ENCODE measurements around the gene SH3RF3. TPM values are rescaled to one million over a fixed set of nuclear protein-coding genes. Genes with fewer than 3 reads are reported as not detected.

SH3RF3 gene
- total RNA-seq, 1 donor from 2014 or later = 7.9 TPM

DNA sequence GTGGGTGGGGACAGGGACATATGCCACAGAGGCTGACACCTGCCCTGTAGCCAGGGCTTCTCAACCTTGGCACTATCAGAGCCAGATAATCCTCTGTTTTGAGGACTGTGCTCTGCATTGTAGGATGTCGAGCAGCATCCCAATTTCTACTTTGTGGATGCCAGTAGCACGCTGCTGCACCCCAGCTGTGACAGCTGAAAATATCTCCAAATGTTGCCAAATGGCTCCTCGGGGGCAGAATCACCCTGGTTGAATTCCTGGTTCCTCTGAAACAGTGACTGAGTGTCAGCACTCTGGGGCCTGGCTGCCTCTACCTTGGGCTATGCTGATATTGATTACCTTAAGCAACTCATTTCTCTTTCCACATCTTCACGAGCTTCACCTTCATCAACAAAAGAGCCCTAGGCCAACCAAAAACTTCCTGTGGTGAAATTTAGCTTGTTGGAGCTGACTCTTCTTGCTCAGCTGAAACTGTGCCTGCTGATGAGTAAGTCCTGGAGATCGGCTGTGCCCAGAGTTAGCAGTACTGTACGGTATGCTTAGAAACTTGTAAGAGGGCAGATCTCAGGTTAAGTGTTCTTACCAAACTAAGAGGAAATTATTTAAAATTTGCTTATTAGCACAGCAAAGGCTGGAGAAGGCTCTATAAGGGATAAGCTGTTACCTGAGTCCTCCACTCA lies 346.7 kb downstream of the SH3RF3 start:
- Histone ChIP-seq H3K27ac (replicated peaks) (no peak overlapping the region), H3K4me1 (peaks cover 44% of the 10 kb centered on the region), H3K27me3 (ENCODE audit: low read depth) (no peaks in the 10 kb centered on the region), H3K4me3 (no peak overlapping the region), H3K9me3 (replicated peaks) (no peaks in the 10 kb centered on the region), H3K36me3 (no peaks in the 10 kb centered on the region)
- TF ChIP-seq, protein P1, sequence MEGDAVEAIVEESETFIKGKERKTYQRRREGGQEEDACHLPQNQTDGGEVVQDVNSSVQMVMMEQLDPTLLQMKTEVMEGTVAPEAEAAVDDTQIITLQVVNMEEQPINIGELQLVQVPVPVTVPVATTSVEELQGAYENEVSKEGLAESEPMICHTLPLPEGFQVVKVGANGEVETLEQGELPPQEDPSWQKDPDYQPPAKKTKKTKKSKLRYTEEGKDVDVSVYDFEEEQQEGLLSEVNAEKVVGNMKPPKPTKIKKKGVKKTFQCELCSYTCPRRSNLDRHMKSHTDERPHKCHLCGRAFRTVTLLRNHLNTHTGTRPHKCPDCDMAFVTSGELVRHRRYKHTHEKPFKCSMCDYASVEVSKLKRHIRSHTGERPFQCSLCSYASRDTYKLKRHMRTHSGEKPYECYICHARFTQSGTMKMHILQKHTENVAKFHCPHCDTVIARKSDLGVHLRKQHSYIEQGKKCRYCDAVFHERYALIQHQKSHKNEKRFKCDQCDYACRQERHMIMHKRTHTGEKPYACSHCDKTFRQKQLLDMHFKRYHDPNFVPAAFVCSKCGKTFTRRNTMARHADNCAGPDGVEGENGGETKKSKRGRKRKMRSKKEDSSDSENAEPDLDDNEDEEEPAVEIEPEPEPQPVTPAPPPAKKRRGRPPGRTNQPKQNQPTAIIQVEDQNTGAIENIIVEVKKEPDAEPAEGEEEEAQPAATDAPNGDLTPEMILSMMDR (IDR thresholded peaks at IDR 0.05; ENCODE audit: borderline replicate concordance) = no peak
- DNase-seq = no peak
- intact Hi-C loops (cut with micrococcal nuclease) = no loop called here

DNA sequence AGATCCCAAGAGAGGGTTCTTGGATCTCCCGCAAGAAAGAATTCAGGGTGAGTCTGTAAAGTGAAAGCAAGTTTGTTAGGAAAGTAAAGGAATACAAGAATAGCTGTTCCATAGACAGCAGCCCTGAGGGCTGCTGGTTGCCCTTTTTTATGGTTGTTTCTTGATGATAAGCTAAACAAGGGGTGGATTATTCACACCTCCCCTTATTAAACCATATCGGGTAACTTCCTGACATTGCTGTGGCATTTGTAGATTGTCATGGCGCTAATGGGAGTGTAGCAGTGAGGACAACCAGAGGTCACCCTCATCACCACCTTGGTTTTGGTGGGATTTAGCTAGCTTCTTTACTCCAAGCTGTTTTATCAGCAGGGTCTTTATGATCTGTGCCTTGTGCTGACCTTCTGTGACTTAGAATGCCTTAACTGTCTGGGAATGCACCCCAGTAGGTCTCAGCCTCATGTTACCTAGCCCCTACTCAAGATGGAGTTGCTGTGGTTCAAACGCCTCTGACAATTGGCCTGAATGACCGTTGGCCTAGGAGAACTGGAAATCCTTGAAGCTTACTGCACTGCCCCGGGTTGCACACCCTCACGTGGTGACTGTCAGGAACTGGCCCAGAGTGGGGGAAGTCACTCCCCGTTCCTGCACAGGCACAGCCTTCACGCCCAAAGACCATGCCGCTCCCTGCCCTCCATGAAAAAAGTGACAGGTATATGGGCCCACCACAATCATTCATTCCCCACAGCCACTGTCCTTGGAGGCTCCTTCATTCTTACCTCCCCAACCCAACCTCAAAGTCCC lies 347.8 kb downstream of the SH3RF3 start:
- no peaks in the 10 kb centered on the region for H3K27me3 ChIP-seq (ENCODE audit: low read depth)
- H3K4me1 ChIP-seq = peaks cover 47% of the 10 kb centered on the region
- no peaks in the 10 kb centered on the region for H3K9me3 ChIP-seq (replicated peaks)
- H3K27ac ChIP-seq (replicated peaks) = no peak overlapping the region
- TF ChIP-seq, protein P1 (IDR thresholded peaks at IDR 0.05; ENCODE audit: borderline replicate concordance) = no peak
- no peaks in the 10 kb centered on the region for H3K36me3 ChIP-seq
- no peak overlapping the region for H3K4me3 ChIP-seq
- intact Hi-C loops (cut with micrococcal nuclease) = no loop called here
- no peak for DNase-seq

GRCh38 chr2:109478906-109479493 lies 350.0 kb downstream of the SH3RF3 start:
- intact Hi-C loops (cut with micrococcal nuclease) = no loop called here
- Histone ChIP-seq H3K36me3 (no peaks in the 10 kb centered on the region), H3K4me3 (no peak overlapping the region), H3K27ac (replicated peaks) (peak overlapping the region; percentile 14), H3K9me3 (replicated peaks) (no peaks in the 10 kb centered on the region), H3K4me1 (peaks cover 53% of the 10 kb centered on the region), H3K27me3 (ENCODE audit: low read depth) (no peaks in the 10 kb centered on the region)
- TF ChIP-seq, protein P1 (IDR thresholded peaks at IDR 0.05; ENCODE audit: borderline replicate concordance) = no peak
- DNase-seq = no peak

GRCh38 chr2:109479804-109480203 lies 350.8 kb downstream of the SH3RF3 start:
- no peak overlapping the region for H3K4me3 ChIP-seq
- H3K27me3 ChIP-seq (ENCODE audit: low read depth) = no peaks in the 10 kb centered on the region
- H3K9me3 ChIP-seq (replicated peaks) = no peaks in the 10 kb centered on the region
- H3K27ac ChIP-seq (replicated peaks) = no peak overlapping the region
- H3K4me1 ChIP-seq = peaks cover 55% of the 10 kb centered on the region
- no peaks in the 10 kb centered on the region for H3K36me3 ChIP-seq
- DNase-seq = no peak
- intact Hi-C loops (cut with micrococcal nuclease) = no loop called here
- TF ChIP-seq, protein P1 (IDR thresholded peaks at IDR 0.05; ENCODE audit: borderline replicate concordance) = no peak

DNA sequence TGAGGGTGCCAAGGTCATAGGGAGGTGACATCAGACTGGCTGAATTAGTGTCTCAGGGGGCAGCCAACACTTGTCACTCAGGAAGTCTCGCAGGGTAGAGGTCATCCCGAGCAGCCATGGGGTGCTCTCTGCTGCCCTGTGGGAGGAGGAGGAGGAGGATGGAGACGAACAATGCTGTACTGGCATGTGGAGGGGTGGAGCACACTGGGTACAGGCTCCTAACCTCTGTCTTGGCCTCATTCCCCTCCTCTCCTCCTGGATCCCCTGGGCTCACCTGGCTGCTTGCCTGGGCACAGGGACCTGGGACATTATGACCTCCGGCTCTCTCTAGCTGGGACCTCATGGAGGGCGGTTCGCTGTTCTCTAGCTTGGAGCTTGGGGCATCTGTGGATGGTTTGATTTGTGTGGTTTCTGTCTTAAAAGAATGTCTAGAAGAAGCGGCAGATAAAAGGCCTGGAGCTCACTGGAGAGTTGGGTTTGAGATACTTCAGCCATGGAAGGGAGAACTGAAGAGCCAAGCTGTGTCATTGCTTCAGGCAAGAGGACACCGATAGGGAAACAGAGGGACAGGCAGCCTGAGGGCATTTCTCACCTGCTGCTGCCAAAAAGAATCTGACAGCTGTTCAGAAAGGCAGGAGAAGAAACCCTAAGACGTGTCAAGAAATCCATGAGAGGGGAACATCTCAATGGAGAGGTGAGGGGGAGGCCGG lies 351.6 kb downstream of the SH3RF3 start:
- Histone ChIP-seq H3K4me1 (peaks cover 55% of the 10 kb centered on the region), H3K27me3 (ENCODE audit: low read depth) (no peaks in the 10 kb centered on the region), H3K36me3 (no peaks in the 10 kb centered on the region), H3K27ac (replicated peaks) (no peak overlapping the region), H3K9me3 (replicated peaks) (no peaks in the 10 kb centered on the region), H3K4me3 (no peak overlapping the region)
- intact Hi-C loops (cut with micrococcal nuclease) = no loop called here
- TF ChIP-seq, protein P1 (IDR thresholded peaks at IDR 0.05; ENCODE audit: borderline replicate concordance) = no peak
- DNase-seq = no peak

Data from left ventricle myocardium inferior (tissue), 1 donor.